ENCODE data around the gene MYO5B.

- TF ChIP-seq CTCF (IDR thresholded peaks at IDR 0.05; ENCODE audit: low read depth, low read length, poor library complexity, severe bottlenecking) (no peak), EZH2phosphoT487 (IDR thresholded peaks at IDR 0.05; ENCODE audit: borderline replicate concordance, low read length) (no peak)
Observed at GRCh38 chr18:49959176-49959575, 235.8 kb downstream of the MYO5B start.

All from DOHH2 (cell line).